ENCODE measurements around the gene DISC1. TPM values are rescaled to one million over a fixed set of nuclear protein-coding genes. Genes with fewer than 3 reads are reported as not detected.

DISC1 gene
- polyA plus RNA-seq, 1 of the 3 experiments (the other 2 are of a cell fraction): 1.7 TPM

GRCh38 chr1:232034556-232034955, 408.0 kb downstream of the DISC1 start (continued):
- TF ChIP-seq MXI1 (IDR thresholded peaks at IDR 0.05; ENCODE audit: low read depth, low read length) (no peak), CTCF (IDR thresholded peaks at IDR 0.05) (no peak), EP300 (IDR thresholded peaks at IDR 0.05; ENCODE audit: borderline replicate concordance in 1 of 2, low read depth in 1 of 2, low read length in 1 of 2) (no peak), GABPA (IDR thresholded peaks at IDR 0.05; ENCODE audit: low read depth) (no peak), NRF1 (IDR thresholded peaks at IDR 0.05; ENCODE audit: low read depth, low read length) (no peak), FOXJ3 (CRISPR knock-in tag; IDR thresholded peaks at IDR 0.05) (no peak), POLR2AphosphoS5 (IDR thresholded peaks at IDR 0.05; ENCODE audit: low read depth, low read length) (no peak)
- TF ChIP-seq, protein P1, sequence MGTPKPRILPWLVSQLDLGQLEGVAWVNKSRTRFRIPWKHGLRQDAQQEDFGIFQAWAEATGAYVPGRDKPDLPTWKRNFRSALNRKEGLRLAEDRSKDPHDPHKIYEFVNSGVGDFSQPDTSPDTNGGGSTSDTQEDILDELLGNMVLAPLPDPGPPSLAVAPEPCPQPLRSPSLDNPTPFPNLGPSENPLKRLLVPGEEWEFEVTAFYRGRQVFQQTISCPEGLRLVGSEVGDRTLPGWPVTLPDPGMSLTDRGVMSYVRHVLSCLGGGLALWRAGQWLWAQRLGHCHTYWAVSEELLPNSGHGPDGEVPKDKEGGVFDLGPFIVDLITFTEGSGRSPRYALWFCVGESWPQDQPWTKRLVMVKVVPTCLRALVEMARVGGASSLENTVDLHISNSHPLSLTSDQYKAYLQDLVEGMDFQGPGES (IDR thresholded peaks at IDR 0.05; ENCODE audit: low read depth, low read length): no peak
- TF ChIP-seq, protein P2, sequence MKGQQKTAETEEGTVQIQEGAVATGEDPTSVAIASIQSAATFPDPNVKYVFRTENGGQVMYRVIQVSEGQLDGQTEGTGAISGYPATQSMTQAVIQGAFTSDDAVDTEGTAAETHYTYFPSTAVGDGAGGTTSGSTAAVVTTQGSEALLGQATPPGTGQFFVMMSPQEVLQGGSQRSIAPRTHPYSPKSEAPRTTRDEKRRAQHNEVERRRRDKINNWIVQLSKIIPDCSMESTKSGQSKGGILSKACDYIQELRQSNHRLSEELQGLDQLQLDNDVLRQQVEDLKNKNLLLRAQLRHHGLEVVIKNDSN (IDR thresholded peaks at IDR 0.05; ENCODE audit: borderline replicate concordance, low read depth): no peak
- TF ChIP-seq, protein P3, sequence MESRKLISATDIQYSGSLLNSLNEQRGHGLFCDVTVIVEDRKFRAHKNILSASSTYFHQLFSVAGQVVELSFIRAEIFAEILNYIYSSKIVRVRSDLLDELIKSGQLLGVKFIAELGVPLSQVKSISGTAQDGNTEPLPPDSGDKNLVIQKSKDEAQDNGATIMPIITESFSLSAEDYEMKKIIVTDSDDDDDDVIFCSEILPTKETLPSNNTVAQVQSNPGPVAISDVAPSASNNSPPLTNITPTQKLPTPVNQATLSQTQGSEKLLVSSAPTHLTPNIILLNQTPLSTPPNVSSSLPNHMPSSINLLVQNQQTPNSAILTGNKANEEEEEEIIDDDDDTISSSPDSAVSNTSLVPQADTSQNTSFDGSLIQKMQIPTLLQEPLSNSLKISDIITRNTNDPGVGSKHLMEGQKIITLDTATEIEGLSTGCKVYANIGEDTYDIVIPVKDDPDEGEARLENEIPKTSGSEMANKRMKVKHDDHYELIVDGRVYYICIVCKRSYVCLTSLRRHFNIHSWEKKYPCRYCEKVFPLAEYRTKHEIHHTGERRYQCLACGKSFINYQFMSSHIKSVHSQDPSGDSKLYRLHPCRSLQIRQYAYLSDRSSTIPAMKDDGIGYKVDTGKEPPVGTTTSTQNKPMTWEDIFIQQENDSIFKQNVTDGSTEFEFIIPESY (IDR thresholded peaks at IDR 0.05; ENCODE audit: borderline replicate concordance, low read depth): no peak

DNA sequence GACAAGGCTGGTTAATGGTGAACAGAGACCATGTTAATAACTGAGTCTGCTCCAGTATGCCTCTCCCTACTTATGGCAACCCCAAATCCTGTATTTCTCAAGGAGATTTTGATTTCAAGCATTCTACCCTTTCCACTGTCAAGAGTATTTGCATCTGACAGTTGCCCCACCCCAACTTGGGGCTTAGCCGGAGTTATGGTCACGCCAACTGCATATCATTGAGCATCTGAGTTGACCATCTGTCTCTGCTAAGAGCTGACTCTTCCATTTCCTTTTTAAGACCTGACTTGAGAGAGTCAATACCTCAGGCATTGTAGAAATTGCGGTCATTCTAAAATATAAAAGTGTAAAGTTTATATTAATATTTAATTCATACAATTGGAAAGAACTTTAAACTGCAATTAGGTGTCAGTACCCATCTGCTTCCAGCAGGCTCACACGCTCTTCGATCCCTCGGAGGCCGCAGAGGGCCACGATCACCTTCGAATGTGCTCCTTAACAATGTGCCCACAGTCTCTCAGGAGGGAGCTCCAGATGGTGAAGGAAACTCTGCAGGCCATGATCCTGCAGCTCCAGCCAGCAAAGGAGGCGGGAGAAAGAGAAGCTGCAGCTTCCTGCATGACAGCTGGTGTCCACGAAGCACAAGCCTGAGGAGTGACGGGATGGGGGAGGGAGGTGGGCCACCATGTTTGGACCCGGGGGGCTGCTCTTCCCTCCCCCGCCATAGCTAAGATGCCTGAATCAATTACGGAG, 409.8 kb downstream of the DISC1 start:
- H3K36me3 ChIP-seq (replicated peaks in 1 of 2; ENCODE audit: control insufficient read depth in 1 of 2, insufficient read depth in 2 of 2, low read length in 1 of 2): no peaks in the 10 kb centered on the region
- H3K9me2 ChIP-seq: no peaks in the 10 kb centered on the region
- H4K20me1 ChIP-seq (ENCODE audit: insufficient read depth): no peaks in the 10 kb centered on the region
- no peaks in the 10 kb centered on the region; a peak in 3 of 4 replicates for H3K4me1 ChIP-seq (ENCODE audit: control insufficient read depth in 1 of 2, insufficient read depth in 2 of 2, low read depth in 1 of 2, low read length in 1 of 2)
- H3K4me2 ChIP-seq: no peak overlapping the region
- H3K4me3 ChIP-seq (ENCODE audit: low read depth in 2 of 2, low read length in 1 of 2): no peak overlapping the region
- H3F3A ChIP-seq (replicated peaks; ENCODE audit: insufficient read depth): no peaks in the 10 kb centered on the region
- no peak overlapping the region for H3K27ac ChIP-seq (ENCODE audit: low read depth in 2 of 2, low read length in 1 of 2)
- H3K9ac ChIP-seq: no peak overlapping the region
- ChIA-PET POLR2A (no interaction called here), CTCF (interaction anchor here (1.3 kb wide), 1 partner anchor 11 kb away, joined by 3 read pairs; no protein-coding TSS in a partner anchor)
- H3K27me3 ChIP-seq (ENCODE audit: insufficient read depth): no peaks in the 10 kb centered on the region
- no peak overlapping the region for H2AFZ ChIP-seq (ENCODE audit: low read depth)
- DNase-seq: no peak
- 87% methylated on average over 15 of the region's 15 CpGs for WGBS (ENCODE audit: low lambda C conversion rate)
- H3K79me2 ChIP-seq (ENCODE audit: insufficient read depth): no peaks in the 10 kb centered on the region
- no peaks in the 10 kb centered on the region for H3K9me3 ChIP-seq
- no peak for TF ChIP-seq EZH2phosphoT487 (IDR thresholded peaks at IDR 0.05; ENCODE audit: borderline replicate concordance, low read depth)

Measured in SK-N-SH (cell line).